Activated CD4-positive, alpha-beta T cell treated with anti-CD3 and anti-CD28 coated beads, Interleukin-10, Interleukin-2, amounts not matched to agents 100 ng/mL and 50 ng/mL, durations not matched to agents 16 hours and 8 hours (primary cell): Measurements from ENCODE around the gene OSBPL5.

Experiments
- DNase-seq: peaks from one replicate; pipeline ENCODE4 v3.0.0-alpha.2; 2020

The OSBPL5 gene

DNA sequence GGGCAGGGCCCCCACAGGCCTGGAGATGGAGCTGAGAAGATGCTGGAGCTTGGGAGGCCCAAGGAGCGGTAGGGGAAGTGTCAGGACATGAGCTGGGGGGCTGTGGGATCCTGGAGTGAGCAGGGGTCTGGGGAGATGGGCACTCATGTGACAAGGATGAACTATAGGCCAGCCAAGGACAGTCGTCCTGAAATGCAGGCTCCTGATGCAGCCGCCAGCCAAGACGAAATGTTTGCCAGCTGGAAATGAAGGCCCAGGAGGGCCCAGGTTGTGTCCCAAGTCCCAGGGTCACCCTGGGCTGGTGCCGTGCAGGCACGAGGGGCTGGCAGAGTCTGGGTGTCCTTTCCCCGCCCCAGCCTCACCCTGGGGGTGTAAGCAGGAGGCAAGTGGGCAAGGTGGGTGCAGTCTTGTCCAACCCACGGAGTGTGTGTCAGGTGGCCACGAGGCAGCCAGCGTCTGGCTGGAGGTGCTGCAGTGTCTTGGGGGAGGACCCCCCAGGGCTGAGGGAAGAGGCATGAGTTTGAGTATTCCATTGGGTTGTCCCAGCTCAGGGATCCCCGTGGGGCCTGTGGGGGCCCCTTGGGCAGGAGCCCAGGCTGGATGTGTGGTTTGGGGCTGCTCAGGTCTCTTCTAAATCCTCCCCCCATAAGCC lies 32.1 kb upstream of the OSBPL5 start:
- DNase-seq: no peak

DNA sequence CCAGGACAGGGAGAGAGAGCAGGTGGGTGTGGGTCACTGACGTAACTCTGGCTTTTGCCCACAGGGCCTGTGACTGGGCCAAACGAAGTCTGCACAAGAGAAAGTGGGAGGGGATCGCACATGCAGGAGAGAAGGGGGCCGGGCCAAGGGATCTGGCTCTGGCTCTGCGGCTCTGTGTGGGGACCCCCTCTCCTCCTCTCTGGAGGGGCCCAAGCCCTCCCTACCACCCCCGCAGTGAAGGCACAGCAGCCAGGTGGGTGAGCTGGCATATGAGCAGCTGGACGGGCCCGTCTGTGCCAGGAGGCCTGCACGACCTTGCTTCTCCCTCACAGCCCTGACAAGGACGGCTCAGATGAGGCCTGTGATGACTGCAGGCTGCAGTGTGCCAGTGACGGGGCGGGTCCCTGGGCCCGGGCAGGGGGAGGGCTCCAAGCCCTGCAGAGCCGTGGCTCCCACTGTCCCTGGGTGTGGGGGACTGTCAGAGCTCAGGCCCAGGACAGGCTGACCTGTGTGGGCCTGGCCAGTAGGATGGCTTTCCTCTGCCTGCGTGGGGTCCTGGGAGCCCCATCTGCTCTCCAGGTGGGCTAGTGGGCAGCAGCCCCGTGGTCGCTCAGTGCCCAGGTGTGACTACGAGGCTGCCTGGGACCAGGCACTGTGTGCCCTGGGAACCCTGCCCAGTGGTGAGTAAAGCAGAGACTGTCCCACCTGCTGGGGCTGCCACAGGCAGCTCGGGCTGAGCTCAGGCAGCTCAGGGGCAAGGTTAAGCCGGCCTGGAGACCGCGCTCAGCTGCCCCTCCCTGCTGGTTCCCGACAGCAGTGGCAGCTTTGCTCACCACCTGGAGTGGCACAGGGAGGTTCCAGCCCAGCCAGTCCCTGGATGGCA lies 31.3 kb upstream of the OSBPL5 start:
- DNase-seq: no peak

DNA sequence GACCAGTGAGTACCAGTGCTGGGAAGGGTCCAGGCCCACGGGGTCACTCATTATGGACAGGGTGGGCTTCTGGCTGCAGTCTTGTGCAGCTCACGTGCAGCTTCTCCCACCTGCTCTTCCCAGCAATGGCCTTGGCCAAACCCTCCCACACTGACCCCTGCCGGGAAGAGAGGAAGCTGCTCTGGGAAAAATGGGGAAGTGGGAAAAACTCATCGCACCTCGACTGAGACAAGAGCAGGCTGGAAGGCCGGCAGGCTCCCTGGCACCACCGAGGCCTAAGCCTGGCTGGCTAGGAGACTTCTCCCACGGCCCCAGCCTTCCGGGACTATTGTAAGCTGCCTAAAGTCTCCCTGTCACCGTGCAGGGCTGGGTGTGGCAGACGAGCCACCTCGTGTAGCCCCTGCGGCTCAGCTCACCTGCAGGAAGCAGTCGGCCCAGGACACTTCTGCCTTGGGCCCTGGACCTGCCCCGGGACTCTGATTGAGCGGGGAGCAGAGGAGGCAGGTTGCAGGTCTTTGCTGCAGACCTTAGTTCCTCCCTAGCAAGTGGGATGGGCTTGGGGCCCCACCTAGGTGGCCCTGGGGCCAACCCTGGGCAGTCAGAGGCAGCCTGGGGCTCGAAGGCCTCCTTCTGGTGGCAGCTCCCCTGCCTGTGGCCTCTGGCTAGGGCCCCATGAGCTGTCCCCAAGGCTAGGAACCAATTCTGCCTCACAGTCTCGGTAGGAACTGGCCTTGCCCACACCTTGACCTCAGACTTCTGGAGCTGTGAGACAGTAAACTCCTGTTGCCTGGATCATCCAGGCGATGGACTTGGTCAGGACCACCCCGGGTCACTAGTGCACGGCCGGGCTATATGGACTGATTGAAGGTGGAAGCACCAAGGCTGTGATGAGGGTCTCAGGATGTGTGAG lies 30.4 kb upstream of the OSBPL5 start:
- DNase-seq: no peak

DNA sequence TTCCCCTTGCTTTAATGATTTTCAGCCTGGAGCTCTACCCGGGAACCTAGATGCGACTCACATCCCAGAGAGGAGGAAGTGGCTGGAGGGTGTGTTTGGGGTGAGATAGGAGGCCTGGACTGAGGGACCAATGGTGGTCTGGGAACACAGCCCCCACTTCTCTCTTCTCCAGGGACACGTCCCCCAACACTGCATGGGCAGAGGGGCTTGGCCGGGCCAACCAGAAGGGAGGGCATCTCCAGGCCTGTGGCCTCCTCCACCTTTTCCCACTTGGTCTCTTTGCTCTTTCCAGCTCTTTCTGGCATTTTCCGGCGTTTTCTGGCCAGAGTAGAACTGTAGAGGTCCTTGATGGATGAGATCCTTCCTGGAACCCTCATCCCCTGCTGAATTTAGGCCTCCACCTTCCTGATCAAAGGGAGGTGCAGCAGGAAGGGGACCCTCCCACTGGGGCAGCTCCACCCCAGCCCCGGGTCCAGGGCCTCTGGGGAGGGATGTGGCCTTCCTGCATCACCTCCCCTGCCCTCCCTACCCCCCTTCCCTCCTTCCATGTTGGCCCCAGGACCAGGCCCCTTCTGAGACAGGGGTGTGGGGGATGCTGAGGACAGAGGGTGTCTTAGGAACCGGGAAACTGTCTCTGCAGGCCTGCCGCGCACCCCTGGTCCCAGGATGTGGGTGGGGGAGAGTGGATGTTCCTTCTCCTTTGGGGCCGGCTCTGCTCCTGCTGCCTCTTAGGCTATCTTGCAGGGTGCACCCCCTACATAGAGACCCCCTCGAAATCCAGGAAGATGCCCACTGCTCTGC lies 29.1 kb upstream of the OSBPL5 start:
- DNase-seq: no peak

DNA sequence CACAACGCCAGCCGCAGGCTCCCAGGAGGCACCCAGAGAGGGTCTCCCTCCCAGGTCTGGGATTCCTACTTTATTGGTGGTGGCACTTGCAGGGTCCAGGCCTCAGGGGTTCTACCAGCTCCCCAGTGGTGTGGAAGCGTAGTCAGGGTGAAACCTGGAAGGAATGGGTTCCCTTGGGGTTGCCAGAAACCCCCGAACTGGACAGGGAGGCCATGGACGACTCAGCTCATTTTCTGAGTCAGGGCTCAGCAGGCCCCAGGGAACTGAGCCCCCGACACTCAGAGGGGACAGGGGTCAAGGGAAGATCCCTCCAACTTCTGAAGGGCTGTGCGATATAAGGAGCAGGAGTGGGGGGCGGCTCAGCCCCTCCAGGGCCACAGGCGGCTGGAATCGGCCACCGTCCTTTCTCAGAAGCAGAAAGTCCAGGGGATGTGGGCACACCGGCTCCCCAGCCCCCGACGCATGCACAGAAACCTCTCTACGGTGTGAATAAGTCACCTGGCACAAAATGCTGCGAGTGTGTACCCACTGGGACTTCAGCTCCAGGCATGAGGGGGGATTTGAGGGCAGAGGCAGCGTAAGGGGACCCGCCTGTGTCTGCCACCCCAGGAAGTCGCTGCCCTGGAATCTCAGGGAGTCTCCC lies 28.4 kb upstream of the OSBPL5 start:
- DNase-seq: no peak

DNA sequence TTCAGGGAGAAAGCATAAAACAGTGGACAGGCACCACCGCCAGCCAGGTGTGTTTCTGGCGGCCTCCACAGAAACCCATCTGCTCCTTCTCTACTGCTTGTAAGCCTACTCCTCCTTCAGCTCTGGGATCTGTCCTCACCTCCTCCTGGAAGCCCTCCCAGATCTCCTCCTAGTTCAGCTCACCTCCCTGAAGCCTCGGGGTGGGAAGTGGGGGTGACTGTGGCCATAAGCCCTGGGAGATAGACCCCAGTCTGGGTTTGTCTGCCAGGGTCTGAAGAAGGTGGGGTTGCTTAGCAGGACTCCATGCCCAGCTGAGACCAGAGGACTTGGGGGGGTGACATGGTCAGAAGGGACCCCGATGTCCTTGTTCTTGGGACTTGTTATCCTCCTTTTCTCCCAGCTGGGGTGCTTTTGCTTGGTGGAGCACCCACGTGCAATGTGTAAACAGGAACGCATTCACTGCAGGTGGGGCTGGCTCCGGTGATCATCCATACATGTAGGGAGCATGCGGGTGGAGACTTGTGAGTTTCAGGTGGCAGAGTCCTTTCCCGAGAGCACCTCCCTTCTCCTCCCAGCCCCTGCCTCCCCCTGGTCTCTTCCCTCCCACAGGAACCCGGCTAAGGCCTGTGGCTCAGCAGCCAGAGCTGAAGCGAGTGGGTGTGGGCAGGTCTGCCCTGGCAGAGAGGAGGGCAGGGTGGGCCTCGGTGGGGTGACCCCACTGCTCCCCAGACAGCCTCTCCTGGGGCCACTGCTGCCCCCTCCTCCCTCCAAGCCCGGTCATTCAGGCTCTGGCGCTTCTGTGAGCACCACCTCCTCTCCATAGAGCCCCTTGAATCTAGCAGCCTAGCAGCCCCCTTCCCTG lies 27.6 kb upstream of the OSBPL5 start:
- no peak for DNase-seq

DNA sequence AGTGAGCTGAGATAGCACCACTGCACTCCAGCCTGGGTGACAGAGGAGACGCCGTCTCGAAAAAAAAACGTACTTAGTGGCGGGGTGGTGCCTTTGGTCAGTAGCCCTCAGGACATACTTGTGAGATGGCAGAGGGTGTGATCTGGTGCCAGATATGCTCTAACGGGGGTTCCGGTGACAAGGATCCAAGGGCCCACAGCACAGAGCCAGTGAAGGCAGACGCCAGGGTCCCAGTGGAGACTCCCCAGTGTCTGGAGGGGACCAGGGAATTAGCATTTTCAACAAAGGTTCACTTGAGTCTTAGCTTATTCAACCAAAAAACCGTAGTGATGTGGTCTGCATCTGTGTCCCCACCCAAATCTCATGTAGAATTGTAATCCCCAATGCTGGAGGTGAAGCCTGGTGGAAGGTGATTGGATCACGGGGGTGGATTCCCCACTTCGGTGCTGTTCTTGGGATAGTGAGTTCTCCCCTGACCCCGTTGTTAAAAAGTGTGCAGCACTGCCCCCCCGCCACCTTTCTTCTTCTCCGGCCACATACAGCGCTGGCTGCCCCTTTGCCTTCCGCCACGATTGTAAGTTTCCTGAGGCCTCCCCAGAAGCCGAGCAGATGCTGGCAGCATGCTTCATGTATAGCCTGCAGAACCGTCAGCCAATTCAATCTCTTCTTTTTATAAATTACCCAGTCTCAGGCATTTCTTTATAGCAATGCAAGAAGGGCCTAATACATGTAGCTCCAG lies 26.6 kb upstream of the OSBPL5 start:
- no peak for DNase-seq

DNA sequence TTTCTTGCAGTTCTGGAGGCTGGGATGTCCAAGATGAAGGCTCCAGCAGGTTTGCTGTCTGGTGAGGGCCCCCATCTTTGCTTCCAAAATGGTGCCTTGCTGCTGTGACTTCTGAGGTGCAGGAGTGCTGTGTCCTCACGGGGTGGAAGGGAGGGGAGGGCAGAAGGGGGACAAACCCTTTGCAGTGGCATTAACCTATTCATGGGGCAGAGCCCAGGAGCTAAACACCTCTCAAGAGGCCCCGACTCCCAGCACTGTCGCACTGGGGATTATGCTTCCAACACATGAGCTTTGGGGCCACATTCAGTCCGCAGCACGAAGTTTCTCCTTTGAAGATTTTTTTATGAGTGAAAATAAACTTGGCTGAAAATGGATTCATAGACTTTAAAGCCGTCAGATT lies 25.5 kb upstream of the OSBPL5 start:
- DNase-seq: no peak

DNA sequence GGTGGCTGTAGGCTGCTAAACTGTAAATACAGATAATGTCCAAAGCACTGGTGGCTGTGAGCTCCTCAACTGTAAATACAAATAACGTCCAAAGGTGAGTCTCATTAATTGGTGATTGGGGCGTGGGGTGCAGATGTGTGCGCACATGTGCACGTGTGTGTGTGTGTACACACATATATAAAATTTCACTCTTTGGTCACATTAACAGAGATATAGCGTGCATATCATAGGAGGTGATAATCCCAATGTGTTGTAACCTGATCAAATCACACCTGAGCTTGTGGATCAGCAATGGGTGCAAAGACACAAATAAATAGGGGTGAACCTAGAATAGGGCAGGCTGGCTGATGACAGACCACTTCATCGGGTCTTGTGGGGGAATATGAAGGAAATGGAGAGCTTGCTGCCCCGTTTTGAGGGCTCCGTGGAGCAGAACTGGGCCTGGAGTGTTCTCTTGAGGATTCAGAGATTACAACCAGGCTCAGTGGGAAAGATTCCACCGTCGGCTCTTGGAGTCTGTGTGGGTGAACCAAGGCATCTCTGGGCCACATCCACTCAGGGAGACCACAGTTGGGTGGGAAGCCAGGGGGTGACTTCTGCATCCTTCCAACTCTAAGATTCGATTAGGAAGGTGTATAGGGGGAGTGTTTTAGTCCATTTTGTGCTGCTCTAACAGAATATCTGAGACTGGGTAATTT lies 24.9 kb upstream of the OSBPL5 start:
- DNase-seq: no peak

DNA sequence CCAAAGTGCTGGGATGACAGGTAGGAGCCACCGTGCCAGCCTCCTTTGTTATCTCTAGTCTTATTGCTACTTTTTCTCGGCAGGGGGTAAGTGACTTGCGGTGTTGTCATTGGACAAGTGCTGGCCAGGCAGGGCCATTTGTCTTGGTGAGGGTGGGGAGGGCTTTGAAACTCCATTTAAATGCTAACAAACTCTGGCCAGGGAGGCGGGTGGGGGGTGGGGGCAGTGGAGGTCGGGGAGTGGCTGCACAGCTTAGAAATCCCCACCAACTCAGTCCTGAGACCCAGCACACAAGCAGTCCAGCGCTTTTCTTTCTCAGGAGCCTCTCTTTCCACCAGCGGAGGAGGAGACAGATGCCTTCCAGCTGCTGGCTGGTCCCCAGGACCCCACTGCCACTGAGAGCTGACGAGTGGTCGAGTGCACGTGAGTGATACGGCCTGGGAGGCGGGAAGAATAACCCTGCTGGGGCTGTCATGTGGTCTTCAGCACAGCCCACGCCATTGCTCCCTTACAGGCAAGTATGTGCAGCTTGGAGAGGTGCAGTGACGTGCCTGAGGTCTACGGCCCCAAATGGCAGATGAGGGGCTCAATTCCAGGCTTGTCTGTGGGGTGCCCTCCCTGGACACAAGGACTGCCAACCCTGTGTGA lies 24.2 kb upstream of the OSBPL5 start:
- DNase-seq: no peak

DNA sequence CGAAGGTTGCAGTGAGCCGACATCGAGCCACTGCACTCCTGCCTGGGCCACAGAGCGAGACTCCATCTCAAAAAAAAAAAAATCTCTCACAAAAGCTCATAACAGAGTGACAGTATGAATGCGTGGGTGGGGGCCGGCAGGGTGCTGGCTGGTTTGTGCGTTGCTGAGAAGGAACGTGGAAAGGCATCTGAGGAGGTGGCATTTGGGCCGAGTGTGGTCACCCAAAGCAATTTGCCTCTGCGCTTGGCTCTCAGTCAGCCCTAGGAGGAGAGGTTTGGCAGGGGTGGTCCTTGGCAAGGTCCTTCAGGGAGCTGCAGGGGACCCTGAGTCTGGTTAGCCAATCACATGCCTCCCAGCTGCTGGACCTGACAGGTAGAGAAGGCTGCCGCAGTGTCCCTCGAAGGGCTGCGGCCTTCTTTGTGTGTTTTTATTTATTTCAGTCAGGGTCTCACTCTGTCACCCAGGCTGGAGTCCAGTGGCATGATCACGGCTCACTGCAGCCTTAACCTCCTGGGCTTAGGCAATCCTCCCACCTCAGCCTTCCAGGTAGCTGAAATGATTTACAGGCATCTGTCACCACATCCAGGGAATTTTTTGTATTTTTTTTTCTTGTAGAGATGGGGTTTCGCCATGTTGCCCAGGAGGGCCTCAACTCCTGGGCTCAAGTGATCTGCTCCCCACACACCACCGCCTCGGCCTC lies 23.5 kb upstream of the OSBPL5 start:
- DNase-seq: no peak

DNA sequence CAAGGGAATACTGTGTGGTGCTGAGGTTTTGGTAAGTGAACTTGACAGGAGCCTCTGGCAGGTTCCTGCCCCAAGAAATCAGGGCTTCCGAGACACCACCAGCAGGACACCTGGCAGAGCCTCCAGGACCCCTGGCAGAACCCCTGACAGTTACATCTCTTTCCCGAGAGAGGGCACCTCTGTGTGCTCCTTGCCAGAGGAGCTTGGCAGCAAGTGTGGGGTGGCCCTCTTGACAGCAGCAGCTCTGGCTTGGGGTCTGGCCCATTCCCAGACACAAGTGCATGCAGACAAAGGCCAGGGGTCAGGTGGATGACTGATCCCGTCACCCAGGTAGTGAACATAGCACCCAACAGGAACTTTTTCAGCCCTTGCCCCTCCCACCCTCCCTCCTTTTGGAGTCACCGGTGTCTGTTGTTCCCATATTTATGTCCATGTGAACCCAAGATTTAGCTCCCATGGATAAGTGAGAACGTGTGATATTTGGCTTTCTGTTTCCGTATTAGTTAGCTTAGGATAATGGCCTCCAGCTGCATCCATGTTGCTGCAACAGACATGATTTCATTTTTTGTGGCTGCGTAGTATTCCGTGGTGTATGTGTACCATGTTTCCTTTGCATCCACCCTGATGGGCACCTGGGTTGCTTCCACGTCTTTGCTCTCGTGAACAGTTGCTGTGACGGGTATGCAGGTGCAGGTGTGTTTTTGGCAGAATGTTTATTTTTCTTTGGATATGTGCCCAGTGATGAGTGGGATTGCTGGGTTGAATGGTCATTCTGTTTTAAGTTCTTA lies 21.2 kb upstream of the OSBPL5 start:
- DNase-seq: no peak

DNA sequence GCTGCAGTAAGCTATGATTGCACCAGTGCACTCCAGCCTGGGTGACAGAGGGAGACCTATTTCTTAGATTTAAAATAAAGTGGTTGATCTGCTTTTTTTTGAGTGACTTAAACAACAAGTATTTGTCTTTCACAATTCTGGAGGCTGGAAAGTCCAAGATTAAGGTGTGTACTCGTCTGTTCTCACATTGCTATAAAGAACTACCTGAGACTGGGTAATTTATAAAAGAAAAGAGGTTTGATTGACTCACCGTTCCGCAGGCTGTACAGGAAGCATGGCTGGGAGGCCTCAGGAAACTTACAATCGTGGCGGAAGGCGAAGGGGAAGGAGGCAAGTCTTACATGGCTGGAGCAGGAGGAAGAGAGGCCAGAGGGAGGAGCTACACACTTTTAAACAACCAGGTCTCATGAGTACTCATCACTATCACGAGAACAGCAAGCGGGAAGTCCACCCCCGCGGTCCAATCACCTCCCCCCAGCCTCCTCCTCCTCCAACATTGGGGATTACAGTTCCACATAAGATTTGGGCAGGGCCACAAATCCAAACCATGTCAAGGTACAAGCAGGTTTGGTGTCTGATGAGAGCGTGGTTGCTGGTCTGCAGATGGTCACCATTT lies 19.7 kb upstream of the OSBPL5 start:
- DNase-seq: no peak

DNA sequence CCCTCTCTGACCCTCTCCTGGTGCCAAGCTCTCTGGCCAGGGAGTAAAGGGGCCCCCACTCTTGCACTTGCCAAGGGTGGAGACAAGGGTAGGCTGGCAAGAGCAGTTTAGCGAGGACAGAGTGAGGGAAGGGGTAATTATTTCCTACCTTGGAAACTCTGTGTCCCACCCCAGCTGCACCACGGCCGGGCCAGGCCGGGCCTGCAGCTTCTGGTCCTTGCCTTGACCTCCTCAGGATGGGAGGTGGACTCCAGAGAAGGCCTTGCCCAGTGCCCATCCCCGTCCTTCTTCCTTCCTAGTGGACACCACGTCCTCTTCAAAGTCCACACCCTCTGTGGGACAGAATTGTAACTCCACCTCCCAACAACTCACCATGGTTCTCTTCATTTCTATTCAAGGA lies 18.4 kb upstream of the OSBPL5 start:
- DNase-seq: no peak

DNA sequence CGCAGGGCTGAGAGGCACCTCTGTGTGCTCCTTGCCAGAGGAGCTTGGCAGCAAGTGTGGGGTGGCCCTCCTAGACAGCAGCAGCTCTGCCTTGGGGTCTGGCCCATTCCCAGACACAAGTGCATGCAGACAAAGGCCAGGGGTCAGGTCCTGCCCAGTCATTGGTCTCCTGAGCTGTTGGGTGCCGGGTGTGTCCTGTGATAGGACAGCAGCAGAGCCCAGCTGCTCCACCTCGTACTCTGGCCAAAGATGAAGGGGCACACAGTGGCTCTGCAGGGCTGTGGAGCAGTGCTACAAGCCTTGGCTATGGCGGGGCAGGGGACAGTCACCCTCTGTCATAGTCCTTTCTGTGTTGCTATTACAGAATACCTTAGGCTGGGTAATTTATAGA lies 17.3 kb upstream of the OSBPL5 start:
- DNase-seq: no peak

DNA sequence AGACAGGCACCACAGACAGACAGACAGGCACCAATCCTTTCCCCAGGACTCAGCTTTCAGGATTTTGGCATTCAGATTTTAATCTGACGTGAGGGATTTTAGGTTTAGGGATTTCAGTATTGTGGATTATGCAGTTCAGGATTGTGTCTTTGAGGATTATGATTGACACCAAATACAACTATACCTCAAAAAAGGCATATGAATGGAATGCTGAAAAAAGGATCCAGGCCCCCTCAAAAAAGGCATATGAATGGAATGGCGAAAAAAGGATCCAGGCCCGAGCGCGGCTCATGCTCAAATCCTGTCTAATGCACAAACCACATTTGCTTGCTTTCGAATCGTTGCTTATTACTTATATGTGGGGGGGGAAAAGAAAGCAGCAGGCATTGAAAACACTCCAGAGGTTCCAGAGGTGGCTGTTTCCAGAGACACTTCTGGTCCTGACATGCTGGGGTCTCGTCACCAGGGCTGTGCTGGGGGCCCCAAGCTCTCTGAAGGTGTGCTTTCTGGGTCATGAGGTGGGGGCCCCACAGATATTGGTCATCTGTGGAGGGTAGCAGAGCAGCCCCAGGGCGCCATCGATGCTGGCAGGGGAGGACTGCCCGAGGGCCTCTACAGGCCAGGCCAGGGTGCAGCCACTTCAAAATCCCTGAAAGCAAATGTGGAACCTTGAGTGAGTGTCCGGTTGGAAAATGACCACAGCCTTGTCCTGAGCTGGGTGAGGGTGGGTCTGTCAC lies 16.8 kb upstream of the OSBPL5 start:
- no peak for DNase-seq
